Panc1 (cell line): ENCODE results near the gene CCDC174.

ENCODE experiments used
- POLR2AphosphoS5 ChIP-seq: IDR thresholded peaks from 2 replicates; pipeline ENCODE4 v1.6.1; 2012; ENCODE audit warnings: mild to moderate bottlenecking, low read depth, low read length, moderate library complexity
- SIN3A ChIP-seq: IDR thresholded peaks from 2 replicates; pipeline ENCODE4 v1.6.1; 2012; ENCODE audit warnings: low read depth, mild to moderate bottlenecking, low read length, moderate library complexity, borderline replicate concordance; ENCODE audit not compliant: insufficient read depth
- TCF7L2 ChIP-seq: IDR thresholded peaks from 2 replicates; pipeline ENCODE4 v1.6.1; 2011; ENCODE audit warnings: mild to moderate bottlenecking, low read depth, low read length, inconsistent platforms
- TF ChIP-seq, protein P1 (sequence below): fragments of 450-650 bp; IDR thresholded peaks from 2 replicates; pipeline ENCODE4 v1.5.1; 2017; ENCODE audit warnings: mild to moderate bottlenecking

DNA sequence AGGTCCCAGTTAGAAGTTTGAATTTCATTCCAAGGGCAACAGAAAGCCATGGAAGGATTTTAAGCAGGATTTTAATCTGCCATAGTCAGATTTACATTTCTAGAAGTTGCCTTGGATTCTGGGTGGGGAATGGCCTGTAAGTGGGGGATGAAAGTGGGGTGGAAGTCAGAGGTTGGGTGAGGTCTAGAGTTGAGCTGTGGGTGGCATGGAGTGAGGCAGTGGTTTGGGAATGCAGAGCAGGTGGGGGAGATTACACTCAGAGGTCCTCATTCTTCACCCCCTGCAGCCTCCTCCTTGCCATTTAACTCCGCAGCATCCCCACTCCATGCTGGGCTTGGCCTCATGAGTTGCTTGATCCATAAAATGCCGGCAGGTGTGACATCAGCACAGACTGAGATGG, 32.0 kb upstream of the CCDC174 start:
- no peak for TF ChIP-seq TCF7L2
- TF ChIP-seq, protein P1, sequence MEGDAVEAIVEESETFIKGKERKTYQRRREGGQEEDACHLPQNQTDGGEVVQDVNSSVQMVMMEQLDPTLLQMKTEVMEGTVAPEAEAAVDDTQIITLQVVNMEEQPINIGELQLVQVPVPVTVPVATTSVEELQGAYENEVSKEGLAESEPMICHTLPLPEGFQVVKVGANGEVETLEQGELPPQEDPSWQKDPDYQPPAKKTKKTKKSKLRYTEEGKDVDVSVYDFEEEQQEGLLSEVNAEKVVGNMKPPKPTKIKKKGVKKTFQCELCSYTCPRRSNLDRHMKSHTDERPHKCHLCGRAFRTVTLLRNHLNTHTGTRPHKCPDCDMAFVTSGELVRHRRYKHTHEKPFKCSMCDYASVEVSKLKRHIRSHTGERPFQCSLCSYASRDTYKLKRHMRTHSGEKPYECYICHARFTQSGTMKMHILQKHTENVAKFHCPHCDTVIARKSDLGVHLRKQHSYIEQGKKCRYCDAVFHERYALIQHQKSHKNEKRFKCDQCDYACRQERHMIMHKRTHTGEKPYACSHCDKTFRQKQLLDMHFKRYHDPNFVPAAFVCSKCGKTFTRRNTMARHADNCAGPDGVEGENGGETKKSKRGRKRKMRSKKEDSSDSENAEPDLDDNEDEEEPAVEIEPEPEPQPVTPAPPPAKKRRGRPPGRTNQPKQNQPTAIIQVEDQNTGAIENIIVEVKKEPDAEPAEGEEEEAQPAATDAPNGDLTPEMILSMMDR = no peak
- TF ChIP-seq POLR2AphosphoS5 = no peak
- TF ChIP-seq SIN3A = no peak
